Left ventricle myocardium inferior (tissue), 1 donor: ENCODE results near the gene XIST. TPM values are rescaled to one million over a fixed set of nuclear protein-coding genes. Genes with fewer than 3 reads are reported as not detected.

Experiments used
- DNase-seq: peaks from one replicate; pipeline ENCODE4 v3.0.0-alpha.2; 2020
- H3K27ac ChIP-seq: fragments of 200-600 bp; replicated peaks from 2 replicates; pipeline ENCODE4 v1.8.0; 2021
- H3K27me3 ChIP-seq: fragments of 200-600 bp; 2 replicates; pipeline ENCODE4 v1.8.0; 2021; ENCODE audit warnings: low read depth
- H3K36me3 ChIP-seq: fragments of 200-600 bp; 2 replicates; pipeline ENCODE4 v1.8.0; 2021
- H3K4me1 ChIP-seq: fragments of 200-600 bp; 2 replicates; pipeline ENCODE4 v1.8.0; 2021
- H3K4me3 ChIP-seq: fragments of 200-600 bp; 2 replicates; pipeline ENCODE4 v1.8.0; 2021; ENCODE audit warnings: mild to moderate bottlenecking, moderate library complexity
- H3K9me3 ChIP-seq: fragments of 200-600 bp; replicated peaks from 2 replicates; pipeline ENCODE4 v1.8.0; 2021
- CTCF ChIP-seq: fragments of 200-600 bp; IDR thresholded peaks from 2 replicates; pipeline ENCODE4 v1.8.0; 2021; ENCODE audit warnings: antibody characterized with exemption, mild to moderate bottlenecking, borderline replicate concordance
- intact Hi-C: fragments of 100-400 bp; cut with micrococcal nuclease; formaldehyde crosslinking; loops from one replicate; pipeline ENCODE4 v1.11.0; 2022
- total RNA-seq: library from RNA; stranded (reverse); fragmentation: NEBNext Ultra II Directional; extraction: Animal tissue kit (Norgen Biotek cat#: 25700); gene quantifications from one replicate; pipeline ENCODE4 v1.2.1, GENCODE V29; 2021
- donor health status: DM: no; HTN: yes; CAD: no; lungs with severe emphysema.

The XIST gene
- total RNA-seq, 1 donor from 2014 or later, result 0.27 TPM

GRCh38 chrX:73867144-73867543, 14.6 kb upstream of the XIST start:
- intact Hi-C loops, result no loop called here
- no peaks in the 10 kb centered on the region for H3K4me1 ChIP-seq
- H3K27ac ChIP-seq, result no peak overlapping the region
- TF ChIP-seq CTCF, result no peak
- DNase-seq, result no peak
- H3K36me3 ChIP-seq, result no peaks in the 10 kb centered on the region
- H3K27me3 ChIP-seq, result no peaks in the 10 kb centered on the region
- H3K9me3 ChIP-seq, result no peaks in the 10 kb centered on the region
- H3K4me3 ChIP-seq, result no peak overlapping the region

DNA sequence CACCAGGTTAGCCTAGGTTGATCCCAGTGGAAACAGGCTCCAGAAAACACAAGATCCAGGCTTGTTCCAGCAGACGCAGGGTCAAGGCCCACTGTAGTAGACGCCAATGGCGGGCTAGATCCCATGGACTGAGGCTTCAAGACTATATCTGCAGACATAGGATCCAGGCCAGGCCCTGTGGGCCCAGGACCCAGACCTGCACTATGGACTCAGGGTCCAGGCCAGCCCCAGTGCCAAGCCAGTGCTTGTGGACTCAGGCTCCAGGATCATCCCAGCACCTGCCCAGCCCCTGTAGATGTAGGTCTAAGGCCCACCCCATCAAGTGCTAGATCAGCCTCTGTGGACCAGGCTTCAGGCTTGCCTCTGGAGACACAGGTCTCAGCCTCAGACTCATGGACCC, 11.3 kb upstream of the XIST start:
- no peaks in the 10 kb centered on the region for H3K36me3 ChIP-seq

DNA sequence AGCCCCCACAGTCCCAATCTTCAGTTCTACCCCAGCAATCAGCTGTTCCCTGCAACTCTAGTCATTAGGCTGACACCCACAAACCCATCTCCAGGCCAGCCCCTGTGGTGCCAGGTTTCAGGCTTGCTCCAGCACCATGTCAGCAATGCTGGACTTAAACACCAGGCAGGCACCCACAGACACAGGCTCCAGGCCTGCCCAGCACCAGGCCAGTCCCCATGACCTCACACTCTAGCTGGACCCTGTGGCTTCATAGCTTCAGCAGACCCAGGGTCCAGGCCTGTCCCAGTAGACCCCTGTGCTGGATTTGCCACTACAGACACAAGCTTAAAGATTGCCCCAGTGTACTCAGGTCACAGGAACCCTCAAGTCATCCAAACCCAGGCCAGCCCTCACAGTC, 10.8 kb upstream of the XIST start:
- no peak overlapping the region for H3K27ac ChIP-seq
- peaks cover 9% of the 10 kb centered on the region for H3K9me3 ChIP-seq
- no peaks in the 10 kb centered on the region for H3K27me3 ChIP-seq
- intact Hi-C loops, result no loop called here
- TF ChIP-seq CTCF, result no peak
- DNase-seq, result no peak
- no peaks in the 10 kb centered on the region for H3K4me1 ChIP-seq
- H3K4me3 ChIP-seq, result no peak overlapping the region
- H3K36me3 ChIP-seq, result no peaks in the 10 kb centered on the region

More for the DNA sequence above, 11.3 kb upstream of the XIST start:
- TF ChIP-seq CTCF, result no peak
- DNase-seq, result no peak
- no peak overlapping the region for H3K27ac ChIP-seq
- no peaks in the 10 kb centered on the region for H3K27me3 ChIP-seq
- H3K4me3 ChIP-seq, result no peak overlapping the region
- no peaks in the 10 kb centered on the region for H3K4me1 ChIP-seq
- peaks cover 9% of the 10 kb centered on the region for H3K9me3 ChIP-seq
- intact Hi-C loops, result no loop called here

DNA sequence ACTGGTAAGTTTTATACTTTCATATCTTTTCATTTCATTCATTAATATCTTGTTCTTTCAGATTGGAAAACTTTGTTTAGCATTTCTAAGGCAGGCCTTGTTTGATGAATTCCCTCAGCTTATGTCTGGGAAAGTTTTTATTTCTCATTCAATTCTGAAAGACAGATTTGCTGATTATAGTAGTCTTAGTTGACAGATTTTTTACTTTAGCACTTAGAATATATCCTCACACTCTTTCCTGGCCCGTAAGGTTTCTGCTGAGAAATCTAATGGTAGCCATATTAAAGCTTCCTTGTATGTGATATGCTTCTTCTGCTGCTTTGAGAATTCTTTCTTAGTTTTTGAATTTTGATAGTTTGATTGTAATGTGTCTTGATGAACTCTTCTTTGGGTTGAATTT, 7.1 kb upstream of the XIST start:
- Histone ChIP-seq H3K36me3 (no peaks in the 10 kb centered on the region), H3K9me3 (peaks cover 9% of the 10 kb centered on the region), H3K27ac (no peak overlapping the region), H3K27me3 (no peaks in the 10 kb centered on the region), H3K4me1 (no peaks in the 10 kb centered on the region), H3K4me3 (no peak overlapping the region)
- no peak for DNase-seq
- intact Hi-C loops, result loop anchor here (5.0 kb wide), 2 partner anchors 158 to 483 kb away; no protein-coding TSS in a partner anchor
- no peak for TF ChIP-seq CTCF

DNA sequence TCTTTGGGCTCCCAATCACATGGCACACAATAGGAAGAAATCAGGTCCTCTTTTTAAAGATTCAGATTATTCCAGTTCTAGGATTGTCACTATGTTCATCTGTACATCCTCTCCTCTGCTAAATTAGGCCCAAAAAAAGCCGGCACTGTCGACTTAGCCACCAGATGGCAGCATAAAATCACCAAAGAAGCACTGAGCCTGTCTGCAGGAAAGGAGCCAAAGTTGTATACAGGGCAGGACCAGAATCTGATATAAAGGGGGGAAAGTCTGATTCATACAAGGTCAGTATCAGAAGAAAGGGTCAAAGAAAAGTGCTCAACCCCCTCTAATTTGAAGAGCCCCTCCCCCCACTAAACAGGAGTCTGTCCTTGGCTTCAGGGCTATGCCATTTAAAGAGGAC, 3.0 kb upstream of the XIST start:
- no peaks in the 10 kb centered on the region for H3K27me3 ChIP-seq
- H3K4me3 ChIP-seq, result no peak overlapping the region
- TF ChIP-seq CTCF, result peak; percentile 70
- H3K9me3 ChIP-seq, result peaks cover 9% of the 10 kb centered on the region
- no peaks in the 10 kb centered on the region for H3K4me1 ChIP-seq
- peak; percentile 19 for DNase-seq
- intact Hi-C loops, result loop anchor here (5.0 kb wide), 2 partner anchors 162 to 487 kb away; no protein-coding TSS in a partner anchor
- no peak overlapping the region for H3K27ac ChIP-seq
- H3K36me3 ChIP-seq, result no peaks in the 10 kb centered on the region

- no peak for TF ChIP-seq CTCF
- intact Hi-C loops, result no loop called here
- DNase-seq, result no peak
- no peaks in the 10 kb centered on the region for H3K36me3 ChIP-seq
- no peak overlapping the region for H3K4me3 ChIP-seq
- no peaks in the 10 kb centered on the region for H3K9me3 ChIP-seq
- no peaks in the 10 kb centered on the region for H3K27me3 ChIP-seq
- no peaks in the 10 kb centered on the region for H3K4me1 ChIP-seq
- H3K27ac ChIP-seq, result no peak overlapping the region
Measured at GRCh38 chrX:73852022-73852421, 492 bp downstream of the XIST start.
